Neuronal stem cell (in vitro differentiated cells): ENCODE data around the gene ATP2A3.

ENCODE experiments used
- DNase-seq: peaks from one replicate; pipeline ENCODE4 v3.0.0-alpha.2; 2013; ENCODE audit warnings: low spot score
- H2AFZ ChIP-seq: one replicate; pipeline ENCODE4 v1.6.1; 2013; ENCODE audit warnings: mild to moderate bottlenecking, low read length, inconsistent platforms
- H2AK5ac ChIP-seq: 2 replicates; pipeline ENCODE4 v1.6.1; 2013; ENCODE audit warnings: low read depth, mild to moderate bottlenecking, inconsistent platforms, low read length, moderate library complexity, mixed read lengths
- H2BK120ac ChIP-seq: 2 replicates; pipeline ENCODE4 v1.6.1; 2013; ENCODE audit warnings: low read depth, mild to moderate bottlenecking, inconsistent platforms, low read length, moderate library complexity, mixed read lengths
- H2BK12ac ChIP-seq: one replicate; pipeline ENCODE4 v1.6.1; 2013; ENCODE audit warnings: low read length, inconsistent platforms
- H2BK15ac ChIP-seq: 2 replicates; pipeline ENCODE4 v1.6.1; 2013; ENCODE audit warnings: mild to moderate bottlenecking, low read length, inconsistent platforms, mixed read lengths
- H2BK5ac ChIP-seq: one replicate; pipeline ENCODE4 v1.6.1; 2013; ENCODE audit warnings: inconsistent platforms, mild to moderate bottlenecking, low read length, moderate library complexity
- H3K14ac ChIP-seq: one replicate; pipeline ENCODE4 v1.6.1; 2013; ENCODE audit warnings: low read length, inconsistent platforms
- H3K18ac ChIP-seq: 2 replicates; pipeline ENCODE4 v1.6.1; 2013; ENCODE audit warnings: low read length, inconsistent platforms
- H3K23ac ChIP-seq: 2 replicates; pipeline ENCODE4 v1.6.1; 2013; ENCODE audit warnings: low read depth, mild to moderate bottlenecking, mixed read lengths, low read length, inconsistent platforms; ENCODE audit not compliant: poor library complexity
- H3K27ac ChIP-seq: replicated peaks from 3 replicates; pipeline ENCODE4 v1.5.1; 2013; ENCODE audit warnings: low read length, inconsistent platforms
- H3K27me3 ChIP-seq, 3 experiments: 2 replicates each; pipeline ENCODE4 v1.6.1; 2013; ENCODE audit warnings: low read length in 3 of 3, mild to moderate bottlenecking in 2 of 3, inconsistent platforms in 1 of 3, low read depth in 1 of 3, mixed read lengths in 1 of 3, moderate library complexity in 1 of 3; ENCODE audit not compliant: control insufficient read depth in 3 of 3, insufficient read depth in 3 of 3
- H3K36me3 ChIP-seq, 2 donors: replicated peaks in 1 of 2; 2 replicates each; pipeline ENCODE4 v1.6.1; 2013; ENCODE audit warnings: low read length in 2 of 2; ENCODE audit not compliant: control insufficient read depth in 2 of 2, insufficient read depth in 2 of 2
- H3K4ac ChIP-seq: 2 replicates; pipeline ENCODE4 v1.6.1; 2013; ENCODE audit warnings: inconsistent platforms, mild to moderate bottlenecking, low read length, moderate library complexity
- H3K4me1 ChIP-seq, 2 donors: 1 replicate in 1 of 2; 2 replicates in 1 of 2; pipeline ENCODE4 v1.6.1; 2013; ENCODE audit warnings: low read length in 2 of 2, low read depth in 1 of 2; ENCODE audit not compliant: control insufficient read depth in 2 of 2, insufficient read depth in 1 of 2
- H3K4me2 ChIP-seq: one replicate; pipeline ENCODE4 v1.6.1; 2013; ENCODE audit warnings: mild to moderate bottlenecking, low read length, inconsistent platforms; ENCODE audit not compliant: insufficient read depth, poor library complexity, severe bottlenecking
- H3K4me3 ChIP-seq, 2 donors: 2 replicates each; pipeline ENCODE4 v1.5.1; 2013; ENCODE audit warnings: low read length in 2 of 2, mild to moderate bottlenecking in 2 of 2, inconsistent platforms in 1 of 2, moderate library complexity in 1 of 2
- H3K79me1 ChIP-seq: one replicate; pipeline ENCODE4 v1.6.1; 2013; ENCODE audit warnings: low read depth, mild to moderate bottlenecking, inconsistent platforms, low read length, moderate library complexity
- H3K9ac ChIP-seq: one replicate; pipeline ENCODE4 v1.6.1; 2013; ENCODE audit warnings: mild to moderate bottlenecking, low read depth, low read length, inconsistent platforms; ENCODE audit not compliant: poor library complexity
- H3K9me3 ChIP-seq, 2 donors: replicated peaks in 1 of 2; 2 replicates each; pipeline versions ENCODE3 to v1.6.1; 2013; ENCODE audit warnings: low read length in 2 of 2, mild to moderate bottlenecking in 2 of 2, inconsistent platforms in 1 of 2, low read depth in 1 of 2, mixed read lengths in 1 of 2, moderate library complexity in 1 of 2; ENCODE audit not compliant: control insufficient read depth in 2 of 2, insufficient read depth in 1 of 2
- H4K8ac ChIP-seq: one replicate; pipeline ENCODE4 v1.6.1; 2013; ENCODE audit warnings: low read depth, mild to moderate bottlenecking, inconsistent platforms, low read length, moderate library complexity
- H4K91ac ChIP-seq: one replicate; pipeline ENCODE4 v1.6.1; 2013; ENCODE audit warnings: low read length, low read depth, mild to moderate bottlenecking, inconsistent platforms; ENCODE audit not compliant: poor library complexity
- WGBS, 2 donors: extraction: QIAGEN DNeasy Blood & Tissue Kit; methylation state at CpG; one replicate each; pipeline ENCODE4 v1.1.7; 2013; ENCODE audit warnings: missing lambda C conversion rate in 2 of 2, mixed read lengths in 1 of 2; ENCODE audit not compliant: insufficient read length in 2 of 2, insufficient replicate concordance in 1 of 2; ENCODE audit errors: extremely low coverage in 2 of 2; 5-methylcytosine and 5-hydroxymethylcytosine counted together

ATP2A3 gene

DNA sequence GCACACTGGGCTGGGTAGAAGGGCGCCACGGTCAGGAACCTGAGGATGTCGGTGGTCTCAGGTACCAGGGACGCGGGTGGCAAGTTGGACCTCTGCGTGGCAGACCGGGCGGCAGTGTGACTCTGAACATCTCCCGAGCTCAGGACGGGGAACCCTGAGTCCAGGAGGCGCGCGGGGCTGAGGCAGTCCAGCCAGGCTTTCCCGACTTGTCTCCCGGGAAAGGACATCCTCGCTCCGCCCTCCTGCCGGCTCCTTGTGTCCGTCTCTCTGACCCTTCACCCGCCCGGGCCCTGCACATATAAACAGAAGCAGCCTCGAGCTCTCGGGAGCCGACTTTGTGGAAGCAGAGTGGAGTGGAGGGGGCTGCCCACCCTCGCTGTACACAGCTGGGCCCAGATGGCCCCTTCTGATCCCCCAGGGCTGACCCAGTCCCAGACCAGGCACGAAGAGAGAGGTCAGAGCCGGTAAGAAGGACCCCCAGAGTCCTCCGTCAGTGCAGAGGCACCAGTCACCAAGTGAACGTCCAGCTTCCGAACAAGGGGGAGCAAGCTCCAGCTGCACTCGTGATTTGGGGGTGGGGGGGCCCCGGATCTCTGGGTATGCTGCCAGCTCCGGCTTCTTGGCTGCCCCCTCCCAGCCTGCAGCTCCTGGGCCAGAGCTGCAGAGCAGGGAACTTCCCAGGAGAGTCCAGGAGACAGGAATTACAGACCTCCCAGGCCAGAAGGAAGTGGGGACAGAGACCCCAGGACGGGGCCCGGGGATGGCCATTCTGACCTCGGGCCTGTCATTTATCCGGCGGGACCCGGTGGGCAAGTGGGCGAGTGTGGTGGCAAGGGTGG lies 39.5 kb downstream of the ATP2A3 start:
- Histone ChIP-seq H3K23ac (peak overlapping the region; percentile 3), H2BK5ac (peak overlapping the region; percentile 24), H4K91ac (no peak overlapping the region), H3K4ac (peak overlapping the region; percentile 53), H2BK12ac (peak overlapping the region; percentile 22), H3K27ac (no peak overlapping the region), H3K4me3 (no peak overlapping the region), H4K8ac (peak overlapping the region; percentile 82), H2AK5ac (peak overlapping the region; percentile 83), H3K79me1 (no peaks in the 10 kb centered on the region), H3K9ac (peak overlapping the region; percentile 60), H3K36me3 (no peaks in the 10 kb centered on the region), H2BK120ac (no peak overlapping the region), H3K27me3 (peaks cover 0 to 45% (median 0%) of the 10 kb centered on the region in 3 experiments), H2BK15ac (peak overlapping the region; percentile 37), H2AFZ (peak overlapping the region; percentile 89), H3K4me1 (peaks cover 10 to 12% of the 10 kb centered on the region in 2 donors), H3K18ac (peak overlapping the region; percentile 64), H3K4me2 (no peak overlapping the region), H3K14ac (peak overlapping the region; percentile 98), H3K9me3 (no peaks in the 10 kb centered on the region)
- WGBS, 2 donors = no CpG with 5 or more reads among the region's 40 CpGs
- DNase-seq = no peak

GRCh38 chr17:3923466-3924190 lies 40.6 kb downstream of the ATP2A3 start:
- no peak overlapping the region for H3K23ac ChIP-seq
- no CpG with 5 or more reads among the region's 18 CpGs for WGBS, 2 donors

GRCh38 chr17:3922765-3923164 lies 41.5 kb downstream of the ATP2A3 start:
- no peaks in the 10 kb centered on the region for H3K9me3 ChIP-seq
- no peak overlapping the region for H3K4me2 ChIP-seq
- H4K8ac ChIP-seq = no peak overlapping the region
- H3K27ac ChIP-seq = no peak overlapping the region
- H3K27me3 ChIP-seq = peaks cover 0 to 46% (median 0%) of the 10 kb centered on the region in 3 experiments
- no peak overlapping the region for H3K4ac ChIP-seq
- H2BK120ac ChIP-seq = no peak overlapping the region
- no peak for DNase-seq
- no peak overlapping the region for H3K4me3 ChIP-seq
- H3K36me3 ChIP-seq = no peaks in the 10 kb centered on the region
- H3K79me1 ChIP-seq = no peaks in the 10 kb centered on the region
- WGBS, 2 donors = no CpG with 5 or more reads among the region's 7 CpGs
- no peak overlapping the region for H3K14ac ChIP-seq
- peaks cover 10 to 12% of the 10 kb centered on the region in 2 donors for H3K4me1 ChIP-seq
- H3K18ac ChIP-seq = no peak overlapping the region
- no peak overlapping the region for H3K9ac ChIP-seq
- no peak overlapping the region for H2BK12ac ChIP-seq
- no peak overlapping the region for H3K23ac ChIP-seq
- no peak overlapping the region for H4K91ac ChIP-seq
- H2BK5ac ChIP-seq = no peak overlapping the region
- no peak overlapping the region for H2AFZ ChIP-seq
- no peak overlapping the region for H2BK15ac ChIP-seq
- H2AK5ac ChIP-seq = no peak overlapping the region

More at GRCh38 chr17:3923466-3924190, 40.6 kb downstream of the ATP2A3 start:
- H2BK12ac ChIP-seq = no peak overlapping the region
- no peak overlapping the region for H3K9ac ChIP-seq
- no peak overlapping the region for H3K14ac ChIP-seq
- peaks cover 10 to 12% of the 10 kb centered on the region in 2 donors for H3K4me1 ChIP-seq
- H2BK15ac ChIP-seq = no peak overlapping the region
- no peak overlapping the region for H2AK5ac ChIP-seq
- H3K18ac ChIP-seq = no peak overlapping the region
- H3K4ac ChIP-seq = no peak overlapping the region
- no peaks in the 10 kb centered on the region for H3K79me1 ChIP-seq
- H2AFZ ChIP-seq = no peak overlapping the region
- H2BK120ac ChIP-seq = no peak overlapping the region
- no peak overlapping the region for H4K91ac ChIP-seq
- H2BK5ac ChIP-seq = no peak overlapping the region
- H3K36me3 ChIP-seq = no peaks in the 10 kb centered on the region
- H4K8ac ChIP-seq = no peak overlapping the region
- peaks cover 0 to 48% (median 0%) of the 10 kb centered on the region in 3 experiments for H3K27me3 ChIP-seq
- no peak for DNase-seq
- no peak overlapping the region for H3K27ac ChIP-seq
- no peak overlapping the region for H3K4me3 ChIP-seq
- no peak overlapping the region for H3K4me2 ChIP-seq
- H3K9me3 ChIP-seq = no peaks in the 10 kb centered on the region
